ENCODE data around the gene PLCH1.

DNA sequence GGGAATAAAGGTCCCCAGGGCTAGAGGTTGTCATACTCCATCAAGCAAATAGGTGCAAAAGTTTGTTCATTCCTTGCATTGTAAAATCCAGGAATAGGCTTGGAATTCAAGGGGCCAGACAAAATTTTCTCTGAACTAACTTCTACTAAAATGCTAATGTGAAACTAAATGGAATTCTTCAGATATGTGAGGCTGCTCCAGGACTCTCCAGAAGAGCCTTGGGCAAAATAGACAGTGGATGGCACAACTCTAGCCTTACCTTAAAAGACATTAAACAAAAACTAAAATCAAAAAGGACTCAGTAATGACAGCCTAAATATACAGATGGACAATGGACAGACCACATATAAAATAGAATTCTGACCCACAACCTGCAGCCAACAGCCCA lies 320.6 kb downstream of the PLCH1 start:
- TF ChIP-seq, protein P1, sequence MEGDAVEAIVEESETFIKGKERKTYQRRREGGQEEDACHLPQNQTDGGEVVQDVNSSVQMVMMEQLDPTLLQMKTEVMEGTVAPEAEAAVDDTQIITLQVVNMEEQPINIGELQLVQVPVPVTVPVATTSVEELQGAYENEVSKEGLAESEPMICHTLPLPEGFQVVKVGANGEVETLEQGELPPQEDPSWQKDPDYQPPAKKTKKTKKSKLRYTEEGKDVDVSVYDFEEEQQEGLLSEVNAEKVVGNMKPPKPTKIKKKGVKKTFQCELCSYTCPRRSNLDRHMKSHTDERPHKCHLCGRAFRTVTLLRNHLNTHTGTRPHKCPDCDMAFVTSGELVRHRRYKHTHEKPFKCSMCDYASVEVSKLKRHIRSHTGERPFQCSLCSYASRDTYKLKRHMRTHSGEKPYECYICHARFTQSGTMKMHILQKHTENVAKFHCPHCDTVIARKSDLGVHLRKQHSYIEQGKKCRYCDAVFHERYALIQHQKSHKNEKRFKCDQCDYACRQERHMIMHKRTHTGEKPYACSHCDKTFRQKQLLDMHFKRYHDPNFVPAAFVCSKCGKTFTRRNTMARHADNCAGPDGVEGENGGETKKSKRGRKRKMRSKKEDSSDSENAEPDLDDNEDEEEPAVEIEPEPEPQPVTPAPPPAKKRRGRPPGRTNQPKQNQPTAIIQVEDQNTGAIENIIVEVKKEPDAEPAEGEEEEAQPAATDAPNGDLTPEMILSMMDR (conservative IDR thresholded peaks at IDR 0.05; ENCODE audit: low read depth, low read length): no peak
- TF ChIP-seq EZH2 (IDR thresholded peaks at IDR 0.05; ENCODE audit: borderline replicate concordance, low read depth, low read length, poor library complexity, severe bottlenecking): no peak

Data from A673 (cell line).